Renal cortex interstitium (tissue), 15 donors: ENCODE measurements around the gene GPR37. TPM values are rescaled to one million over a fixed set of nuclear protein-coding genes. Genes with fewer than 3 reads are reported as not detected.

Experiments
- DNase-seq, 11 donors: peaks; one replicate each; pipeline ENCODE4 v3.0.0-alpha.2; 2013; ENCODE audit warnings: low read depth in 9 of 11, low spot score in 4 of 11; ENCODE audit errors: extremely low read depth in 1 of 11
- long read RNA-seq, 16 experiments: transcript quantifications; one replicate each; lab custom pipeline, GENCODE V29; 2026
- polyA plus RNA-seq, 3 donors: library from polyadenylated mRNA; unstranded; fragments of 120-200 nt; gene quantifications; one replicate each; pipeline ENCODE4 v1.2.1, GENCODE V29; 2013; ENCODE audit not compliant: insufficient read length in 3 of 3

GPR37 gene
- polyA plus RNA-seq: 1 to 10 TPM; 1.0 to 2.0 (median 1.2) TPM
- long read RNA-seq, donor 1, partial matches to known transcripts: 0 of 1 reads
- long read RNA-seq, donor 1, other reads (novel, unspliced or antisense): 0 of 1 reads
- long read RNA-seq, donor 2: 0 reads
- long read RNA-seq, donor 3, partial matches to known transcripts: 0 of 1 reads
- long read RNA-seq, donor 3, other reads (novel, unspliced or antisense): 0 of 1 reads
- long read RNA-seq, donor 4: 0 reads
- long read RNA-seq, donor 5: 0 reads
- long read RNA-seq, donor 6, partial matches to known transcripts: 0 of 1 reads
- long read RNA-seq, donor 6, other reads (novel, unspliced or antisense): 0 of 1 reads
- long read RNA-seq, donor 7, partial matches to known transcripts: 0 of 1 reads
- long read RNA-seq, donor 7, other reads (novel, unspliced or antisense): 0 of 1 reads
- long read RNA-seq, donor 8: 0 reads
- long read RNA-seq, donor 9, partial matches to known transcripts: 0 of 2 reads
- long read RNA-seq, donor 9, other reads (novel, unspliced or antisense): 0 of 2 reads
- long read RNA-seq, donor 10: 0 reads
- long read RNA-seq, donor 11, partial matches to known transcripts: 0 of 1 reads
- long read RNA-seq, donor 11, other reads (novel, unspliced or antisense): 0 of 1 reads
- long read RNA-seq, donor 12: 0 reads
- long read RNA-seq, donor 13: 0 reads
- long read RNA-seq, donor 14, partial matches to known transcripts: 0 of 1 reads
- long read RNA-seq, donor 14, other reads (novel, unspliced or antisense): 0 of 1 reads
- long read RNA-seq, donor 15: 0 reads
- long read RNA-seq, donor 16, partial matches to known transcripts: 0 of 2 reads
- long read RNA-seq, donor 16, other reads (novel, unspliced or antisense): 0 of 2 reads

GRCh38 chr7:124765401-124766352 is at the start of gene GPR37:
Gene GPR37, minus strand, starts transcription at chr7:124765792. Its CDS starts 816 bp downstream, at chr7:124764976.
- DNase-seq: peak in 8 of 11 donors; percentile 29 to 51 (median 44)

- no peak for DNase-seq
Observed at GRCh38 chr7:124813994-124814798, 48.6 kb upstream of the GPR37 start.

DNA sequence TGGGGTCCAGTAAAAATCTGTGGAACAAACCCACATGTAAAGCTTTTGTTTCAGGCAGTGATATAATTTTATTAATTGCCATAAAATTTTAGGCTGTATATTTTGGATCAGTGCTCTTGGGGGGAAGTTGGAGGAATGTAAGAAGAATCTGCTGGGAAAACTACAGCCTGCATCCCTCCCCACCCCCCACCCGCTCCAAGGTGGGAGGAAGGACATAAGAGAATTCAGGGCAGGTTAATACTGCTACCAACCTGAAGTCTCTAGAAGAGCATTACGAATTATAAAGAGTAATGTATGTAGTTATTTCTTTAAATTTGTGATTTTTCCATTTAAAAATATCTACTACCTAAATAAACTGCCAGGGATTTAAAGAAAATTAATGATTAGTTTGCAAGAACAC is 47.2 kb upstream of the GPR37 start:
- DNase-seq: no peak

DNA sequence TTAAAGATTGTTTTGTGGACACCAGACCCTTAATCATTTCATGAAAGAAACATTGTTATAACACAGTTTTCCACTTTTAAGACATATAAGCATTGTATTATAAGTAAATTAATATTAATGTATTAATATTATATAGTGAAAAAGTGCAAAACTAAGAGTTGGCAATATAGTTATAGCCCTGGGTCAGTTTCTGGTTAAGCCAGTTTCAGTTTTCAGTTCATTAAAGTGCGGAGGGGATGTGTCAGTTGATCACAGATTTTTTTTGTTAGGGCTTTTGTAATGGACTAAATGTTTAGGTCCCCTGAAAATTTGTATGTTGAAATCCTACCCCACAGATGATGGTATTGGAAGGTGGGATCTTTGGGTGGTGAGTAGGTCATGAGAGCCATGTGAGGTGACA is 45.7 kb upstream of the GPR37 start:
- no peak for DNase-seq

DNA sequence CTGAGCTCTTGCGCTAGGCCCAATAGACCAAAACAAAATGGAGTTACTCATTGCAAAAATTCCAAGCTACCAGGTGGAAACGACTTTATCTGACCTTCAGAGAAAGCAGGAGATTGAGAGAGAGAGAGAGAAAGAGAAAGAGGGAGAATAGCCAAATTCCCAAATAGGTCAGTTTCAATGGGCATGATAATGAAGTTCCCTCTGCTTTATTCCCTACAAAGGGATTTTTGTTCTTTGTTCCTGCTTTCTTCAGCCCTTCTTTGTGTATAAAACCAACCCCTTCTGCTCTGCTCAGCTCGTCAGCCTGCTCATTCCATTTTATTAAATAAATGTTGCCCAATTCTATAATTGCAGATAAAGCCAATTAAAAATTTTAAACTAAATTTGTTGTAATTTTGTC is 45.0 kb upstream of the GPR37 start:
- no peak for DNase-seq

DNA sequence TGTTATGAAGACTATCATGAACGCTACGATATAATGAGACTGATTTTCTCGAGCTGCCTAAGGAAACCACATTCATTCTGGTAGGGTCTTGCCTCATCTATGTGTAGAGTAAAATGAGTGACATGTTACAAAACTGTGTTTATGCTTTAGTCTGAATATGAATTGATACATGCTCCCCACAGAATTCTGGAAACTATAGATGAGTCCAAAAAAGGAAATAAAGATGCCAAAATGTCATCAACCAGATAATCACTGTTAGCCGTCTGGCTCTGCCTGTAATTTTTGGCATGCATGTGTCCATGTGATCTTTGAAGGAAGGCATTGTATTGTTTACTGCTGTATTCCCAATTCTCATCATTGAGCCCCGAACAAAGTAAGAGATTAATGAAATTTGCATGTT is 42.6 kb upstream of the GPR37 start:
- DNase-seq: no peak

DNA sequence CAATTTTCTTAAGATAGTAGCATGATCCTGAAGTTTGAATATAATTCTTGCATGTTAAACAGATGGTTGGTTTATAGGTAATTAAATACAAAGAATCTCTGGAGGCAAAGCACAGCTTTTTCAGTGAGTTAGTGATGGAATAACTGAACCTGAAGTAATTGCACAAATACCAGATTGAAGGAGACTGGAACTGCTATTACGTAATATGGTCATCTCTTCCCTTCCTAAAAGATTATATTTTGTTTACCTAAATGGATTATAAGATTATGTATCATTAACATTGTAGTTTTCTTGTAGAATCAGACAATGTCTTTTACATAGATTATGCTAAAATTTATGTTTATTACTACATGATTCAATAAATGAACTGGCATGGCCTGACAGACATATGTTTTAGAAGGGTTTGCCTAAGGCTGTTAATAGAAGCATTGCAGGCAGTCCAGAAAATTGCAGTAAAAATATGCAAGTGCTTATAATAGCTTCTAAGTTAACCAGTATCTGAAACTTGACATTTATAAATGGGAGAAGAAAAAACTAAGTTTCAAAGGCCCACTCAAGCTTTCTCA is 35.8 kb upstream of the GPR37 start:
- DNase-seq: no peak

DNA sequence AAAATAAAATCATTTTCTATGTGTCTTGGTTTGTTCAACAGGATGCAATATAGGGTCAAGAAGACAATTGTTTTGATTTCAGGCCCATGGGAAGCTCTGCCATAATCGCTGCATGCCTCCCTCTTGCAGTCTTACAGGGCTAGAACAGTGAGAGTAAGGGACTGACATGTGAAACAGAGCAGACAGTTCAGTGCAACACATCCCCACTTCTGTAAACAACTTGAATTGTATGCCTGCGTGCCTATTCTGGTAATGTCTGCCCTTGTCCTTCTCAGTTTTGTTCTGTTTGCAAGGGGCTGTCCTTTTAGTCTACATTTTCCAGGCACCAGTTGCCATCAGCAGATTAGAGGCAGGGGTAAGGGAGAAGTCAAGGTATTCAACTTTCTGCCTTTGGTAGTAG is 34.8 kb upstream of the GPR37 start:
- no peak for DNase-seq

GRCh38 chr7:124799448-124799847 is 33.9 kb upstream of the GPR37 start:
- no peak for DNase-seq

- DNase-seq: no peak
Observed at GRCh38 chr7:124796771-124797170, 31.2 kb upstream of the GPR37 start.

GRCh38 chr7:124792696-124793095 is 27.1 kb upstream of the GPR37 start:
- no peak for DNase-seq

- no peak for DNase-seq
Observed at GRCh38 chr7:124792002-124792401, 26.4 kb upstream of the GPR37 start.

GRCh38 chr7:124791426-124791825 is 25.8 kb upstream of the GPR37 start:
- DNase-seq: no peak

- no peak for DNase-seq
Observed at GRCh38 chr7:124790645-124791044, 25.1 kb upstream of the GPR37 start.

- no peak for DNase-seq
Observed at GRCh38 chr7:124785994-124786393, 20.4 kb upstream of the GPR37 start.

DNA sequence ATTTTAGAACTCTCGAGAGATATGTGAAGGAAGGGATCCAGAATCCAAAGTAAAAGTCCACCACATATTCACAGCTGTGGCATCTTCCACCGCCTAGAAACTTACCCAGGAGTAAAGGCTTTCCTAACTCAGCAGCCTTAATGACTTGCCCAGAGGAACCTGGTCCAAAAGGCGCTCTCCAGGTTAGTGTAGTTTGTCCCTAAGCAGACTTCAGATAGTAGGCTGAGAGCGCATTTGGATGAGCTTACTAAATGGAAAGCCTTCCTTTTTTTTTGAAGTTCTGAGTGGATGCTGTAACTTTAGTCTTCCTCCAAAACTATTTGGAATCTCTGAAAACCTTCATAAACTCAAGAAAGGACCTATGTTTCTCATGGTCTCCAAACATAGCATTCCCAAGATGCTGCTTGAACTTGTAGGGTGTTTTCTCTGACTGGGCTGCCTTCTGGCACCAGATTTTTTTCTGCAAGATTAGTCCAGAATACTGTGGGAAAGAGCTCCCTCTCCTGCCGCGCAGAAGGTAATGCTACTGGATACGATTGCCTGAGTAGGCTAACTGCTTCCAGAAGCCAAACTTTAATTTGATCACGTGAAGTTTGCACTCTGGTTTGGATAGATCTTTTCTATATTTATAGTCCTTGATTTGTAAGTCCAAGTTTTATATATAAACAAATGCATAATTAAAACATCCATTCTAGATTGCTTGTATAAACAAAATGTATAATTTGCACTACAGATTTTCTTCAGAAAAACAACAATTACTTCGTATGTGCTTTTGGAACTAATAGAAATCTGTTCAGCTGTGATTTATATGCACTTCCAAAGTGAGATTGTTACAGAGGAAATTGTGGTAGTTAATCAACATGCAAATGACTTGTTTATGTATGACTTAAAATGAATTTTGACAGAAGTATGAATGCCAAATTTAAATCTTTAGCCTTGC is 19.6 kb upstream of the GPR37 start:
- DNase-seq: peak in 10 of 11 donors; percentile 15 to 68 (median 50)

- DNase-seq: no peak
Observed at GRCh38 chr7:124783271-124783670, 17.7 kb upstream of the GPR37 start.
